NB4 (cell line): ENCODE measurements around the gene ADNP.

Source experiments
- DNase-seq: peaks from one replicate; pipeline ENCODE4 v3.0.0; 2010; ENCODE audit warnings: low read depth
- H3K4me3 ChIP-seq: one replicate; pipeline ENCODE4 v1.5.1; 2011; ENCODE audit warnings: mild to moderate bottlenecking, low read depth, low read length, moderate library complexity
- MYC ChIP-seq: IDR thresholded peaks from 2 replicates; pipeline ENCODE4 v1.6.1; 2011; ENCODE audit warnings: low read depth, low read length
- POLR2A ChIP-seq: IDR thresholded peaks from 2 replicates; pipeline ENCODE4 v1.6.1; 2011; ENCODE audit warnings: mild to moderate bottlenecking; ENCODE audit not compliant: insufficient read length; ENCODE audit errors: extremely low read depth
- TF ChIP-seq, protein P1 (sequence below): IDR thresholded peaks from one replicate; pipeline ENCODE4 v1.5.1; 2012; ENCODE audit warnings: low read depth, low read length
- TF ChIP-seq, protein P2 (sequence below): IDR thresholded peaks from 2 replicates; pipeline ENCODE4 v1.6.1; 2011; ENCODE audit warnings: low read depth, low read length

ADNP gene

DNA sequence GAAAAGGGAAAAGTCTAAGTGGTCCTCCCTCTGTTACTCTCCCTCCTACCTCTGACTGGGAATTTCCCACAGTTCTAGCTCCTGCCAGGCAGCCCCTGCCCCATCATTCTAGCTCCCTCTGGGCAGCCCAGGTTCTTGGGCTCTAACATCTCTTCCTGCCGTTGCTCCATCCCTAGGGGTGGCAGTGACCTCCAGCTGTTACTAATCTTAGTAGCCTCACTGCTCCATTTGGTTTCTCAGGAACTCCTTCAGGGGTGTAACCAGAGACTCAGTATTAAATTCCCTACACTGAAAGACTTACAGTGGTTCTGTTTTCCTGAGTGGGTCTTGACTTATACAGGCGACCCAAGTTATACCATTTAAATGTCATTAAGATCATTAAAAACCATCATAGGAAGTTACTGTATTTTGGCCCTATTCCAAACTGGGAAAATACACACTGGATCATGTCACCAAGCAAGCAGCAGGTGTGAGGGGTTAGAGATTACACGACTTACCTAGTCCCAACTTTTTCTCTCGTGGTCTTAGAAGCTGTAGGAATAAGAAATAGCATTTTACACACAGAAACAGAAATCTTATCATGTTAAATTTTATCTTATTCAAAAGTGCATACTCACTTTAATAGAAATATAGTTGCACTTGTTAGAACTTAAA, 17.0 kb upstream of the ADNP start:
- no peak overlapping the region for H3K4me3 ChIP-seq
- no peak for TF ChIP-seq MYC
- no peak for TF ChIP-seq POLR2A
- TF ChIP-seq, protein P1, sequence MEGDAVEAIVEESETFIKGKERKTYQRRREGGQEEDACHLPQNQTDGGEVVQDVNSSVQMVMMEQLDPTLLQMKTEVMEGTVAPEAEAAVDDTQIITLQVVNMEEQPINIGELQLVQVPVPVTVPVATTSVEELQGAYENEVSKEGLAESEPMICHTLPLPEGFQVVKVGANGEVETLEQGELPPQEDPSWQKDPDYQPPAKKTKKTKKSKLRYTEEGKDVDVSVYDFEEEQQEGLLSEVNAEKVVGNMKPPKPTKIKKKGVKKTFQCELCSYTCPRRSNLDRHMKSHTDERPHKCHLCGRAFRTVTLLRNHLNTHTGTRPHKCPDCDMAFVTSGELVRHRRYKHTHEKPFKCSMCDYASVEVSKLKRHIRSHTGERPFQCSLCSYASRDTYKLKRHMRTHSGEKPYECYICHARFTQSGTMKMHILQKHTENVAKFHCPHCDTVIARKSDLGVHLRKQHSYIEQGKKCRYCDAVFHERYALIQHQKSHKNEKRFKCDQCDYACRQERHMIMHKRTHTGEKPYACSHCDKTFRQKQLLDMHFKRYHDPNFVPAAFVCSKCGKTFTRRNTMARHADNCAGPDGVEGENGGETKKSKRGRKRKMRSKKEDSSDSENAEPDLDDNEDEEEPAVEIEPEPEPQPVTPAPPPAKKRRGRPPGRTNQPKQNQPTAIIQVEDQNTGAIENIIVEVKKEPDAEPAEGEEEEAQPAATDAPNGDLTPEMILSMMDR, result no peak
- TF ChIP-seq, protein P2, sequence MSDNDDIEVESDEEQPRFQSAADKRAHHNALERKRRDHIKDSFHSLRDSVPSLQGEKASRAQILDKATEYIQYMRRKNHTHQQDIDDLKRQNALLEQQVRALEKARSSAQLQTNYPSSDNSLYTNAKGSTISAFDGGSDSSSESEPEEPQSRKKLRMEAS, result no peak
- DNase-seq, result no peak

DNA sequence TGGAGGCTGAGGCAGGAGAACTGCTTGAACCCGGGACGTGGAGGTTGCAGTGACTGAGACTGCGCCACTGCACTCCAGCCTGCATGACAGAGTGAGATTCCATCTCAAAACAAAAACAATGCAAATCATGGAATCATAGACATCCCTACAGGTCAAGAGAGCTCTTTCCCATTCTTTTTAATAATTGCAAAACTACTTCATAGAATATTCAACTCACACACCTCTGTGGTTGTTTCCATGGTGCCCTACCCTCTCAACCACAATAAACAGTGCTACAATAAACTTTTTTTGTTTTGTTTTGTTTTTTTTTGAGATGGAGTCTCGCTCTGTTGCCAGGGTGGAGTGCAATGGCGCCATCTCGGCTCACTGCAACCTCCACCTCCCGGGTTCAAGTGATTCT, 11.8 kb upstream of the ADNP start:
- no peak overlapping the region for H3K4me3 ChIP-seq
- TF ChIP-seq, protein P2, result no peak
- no peak for TF ChIP-seq POLR2A
- TF ChIP-seq MYC, result no peak
- TF ChIP-seq, protein P1, result no peak

DNA sequence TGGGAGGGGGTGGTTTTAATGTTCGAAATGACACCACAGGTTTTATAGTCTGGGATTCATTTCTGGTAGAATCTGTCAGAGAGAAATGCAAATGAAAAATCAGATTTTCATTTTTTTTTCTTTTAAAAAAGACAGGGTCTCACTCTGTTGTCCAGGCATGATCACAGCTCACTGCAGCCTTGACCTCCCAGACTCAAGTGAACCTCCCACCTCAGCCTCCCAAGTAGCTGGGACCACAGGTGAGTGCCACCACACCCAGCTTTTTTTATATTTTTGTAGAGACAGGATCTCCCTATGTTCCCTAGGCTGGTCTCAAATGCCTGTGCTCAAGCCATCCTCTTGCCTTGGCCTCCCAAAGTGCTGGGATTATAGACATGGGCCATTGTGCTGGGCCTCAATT, 2.4 kb upstream of the ADNP start:
- DNase-seq, result no peak
- TF ChIP-seq MYC (no peak), POLR2A (no peak)
- TF ChIP-seq, protein P1, result no peak
- TF ChIP-seq, protein P2, result no peak

More for the DNA sequence above, 11.8 kb upstream of the ADNP start:
- no peak for DNase-seq

DNA sequence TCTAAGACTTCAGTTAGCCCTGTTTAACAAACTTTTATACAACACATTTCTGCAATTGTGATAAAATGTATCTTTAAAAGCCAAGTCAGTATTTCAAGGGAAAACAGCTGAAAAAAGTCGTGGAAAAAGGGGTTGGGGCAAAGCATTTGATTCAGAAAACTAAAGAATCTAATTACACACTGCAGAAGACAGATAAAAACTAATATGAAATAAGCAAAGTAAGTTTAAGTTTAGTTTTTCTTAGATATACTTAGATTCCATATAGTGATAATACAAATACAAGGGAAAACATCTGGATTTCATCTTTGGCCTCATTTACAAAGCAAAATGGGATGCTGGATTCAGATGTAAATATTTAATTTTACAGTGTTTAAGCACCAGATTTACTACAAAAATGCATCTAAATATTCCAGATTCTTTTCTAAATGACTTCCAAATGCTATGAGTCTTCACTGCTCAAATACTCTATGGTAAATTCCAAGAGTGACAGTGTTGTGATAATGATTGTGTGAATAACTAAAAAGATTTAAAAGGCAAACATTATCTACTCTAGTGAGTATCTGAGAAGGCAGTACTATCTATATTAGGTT, 1.5 kb upstream of the ADNP start:
- TF ChIP-seq, protein P2, result no peak
- no peak for TF ChIP-seq MYC
- TF ChIP-seq, protein P1, result no peak
- TF ChIP-seq POLR2A, result no peak

More for the DNA sequence above, 2.4 kb upstream of the ADNP start:
- H3K4me3 ChIP-seq, result no peak overlapping the region

DNA sequence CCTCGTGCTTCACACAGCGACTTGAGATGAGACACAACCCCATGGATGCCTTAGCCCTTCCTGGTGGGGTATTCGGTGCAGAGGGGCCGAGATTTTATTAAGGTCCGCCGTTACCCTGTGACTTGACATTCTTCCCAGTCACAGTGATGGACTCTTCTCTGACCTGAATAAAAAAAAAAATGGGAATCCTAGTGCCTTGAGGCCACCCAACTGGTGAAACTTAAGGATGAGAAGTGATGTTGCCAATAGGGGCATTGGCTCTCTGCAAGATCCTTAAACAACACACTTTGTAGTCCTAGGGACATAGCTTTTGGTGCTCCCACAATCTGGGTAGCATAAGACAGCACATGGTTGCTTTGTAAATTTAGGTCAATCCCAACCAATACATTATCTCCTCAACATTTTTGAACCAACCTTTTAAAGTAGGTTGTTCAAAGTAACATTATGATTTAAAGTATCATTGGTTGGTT, 814 bp upstream of the ADNP start:
- TF ChIP-seq MYC (no peak), POLR2A (no peak)
- TF ChIP-seq, protein P2, result no peak
- TF ChIP-seq, protein P1, result no peak
- H3K4me3 ChIP-seq, result peak overlapping the region; percentile 36
- no peak for DNase-seq

More for the DNA sequence above, 1.5 kb upstream of the ADNP start:
- no peak for DNase-seq
- H3K4me3 ChIP-seq, result no peak overlapping the region
